ENCODE results near the gene SLAMF1. TPM values are rescaled to one million over a fixed set of nuclear protein-coding genes. Genes with fewer than 3 reads are reported as not detected.
"Not testable (repeated sequence)": the region's sequence is repeated elsewhere in the genome, so short reads cannot be mapped to it uniquely, and the experiment has no call there.

The SLAMF1 gene
- total RNA-seq, 2 donors from 2014 or later, result 1.8 to 2.3 TPM

DNA sequence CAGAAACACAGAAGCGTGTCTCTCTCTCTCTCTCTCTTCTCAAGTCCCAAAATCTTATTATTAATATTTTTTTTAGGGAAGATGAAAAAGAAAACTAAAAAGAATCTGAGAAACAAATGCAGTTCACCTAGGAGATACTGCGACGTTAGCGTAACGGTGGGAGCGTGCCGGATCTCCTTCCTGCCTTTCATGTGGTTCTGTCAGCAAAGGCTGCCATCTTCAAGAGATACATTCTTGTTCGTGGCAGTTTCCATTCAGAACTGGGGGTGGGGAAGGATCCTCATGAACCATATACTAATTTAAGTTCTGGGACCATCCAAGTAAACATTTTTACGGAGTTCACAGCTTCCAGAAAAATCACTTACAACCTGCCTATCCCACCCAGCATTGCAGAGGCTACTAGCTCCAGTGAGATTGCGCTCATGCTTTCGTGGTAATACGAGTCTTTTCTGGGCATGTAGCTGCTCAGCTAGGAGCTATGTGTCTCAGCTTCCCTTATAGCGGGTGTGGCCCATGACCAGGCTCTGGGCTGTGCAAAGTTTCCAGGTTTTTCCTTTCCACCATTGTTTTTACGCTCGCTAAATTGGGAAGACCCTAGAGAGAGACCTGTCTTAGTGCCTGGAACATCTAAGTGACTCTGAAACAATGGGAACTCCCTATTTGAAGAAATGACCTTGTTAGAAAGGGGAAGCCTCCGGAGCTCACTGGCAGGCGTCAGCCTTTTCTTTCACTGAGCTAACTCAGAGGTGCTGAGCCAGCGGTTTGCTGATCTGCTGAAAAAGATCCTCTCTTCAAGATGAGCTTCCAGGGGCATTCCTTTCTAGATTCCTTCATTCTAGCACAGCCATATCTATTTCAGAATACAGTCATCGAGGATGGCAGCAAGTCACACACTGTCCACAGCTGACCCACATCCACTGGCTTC, 17.3 kb downstream of the SLAMF1 start:
- Histone ChIP-seq H3K9me3 (no peaks in the 10 kb centered on the region), H3K36me3 (no peaks in the 10 kb centered on the region), H3K4me1 (ENCODE audit: control insufficient read depth in 1 of 2, low read depth in 2 of 2) (no peaks in the 10 kb centered on the region), H3K4me3 (no peak overlapping the region), H3K27ac (no peak overlapping the region), H3K27me3 (replicated peaks; ENCODE audit: insufficient read depth) (no peaks in the 10 kb centered on the region)
- ATAC-seq (ENCODE audit: insufficient number of reproducible peaks, low FRiP score, low read depth), result no peak
- TF ChIP-seq, protein P1, sequence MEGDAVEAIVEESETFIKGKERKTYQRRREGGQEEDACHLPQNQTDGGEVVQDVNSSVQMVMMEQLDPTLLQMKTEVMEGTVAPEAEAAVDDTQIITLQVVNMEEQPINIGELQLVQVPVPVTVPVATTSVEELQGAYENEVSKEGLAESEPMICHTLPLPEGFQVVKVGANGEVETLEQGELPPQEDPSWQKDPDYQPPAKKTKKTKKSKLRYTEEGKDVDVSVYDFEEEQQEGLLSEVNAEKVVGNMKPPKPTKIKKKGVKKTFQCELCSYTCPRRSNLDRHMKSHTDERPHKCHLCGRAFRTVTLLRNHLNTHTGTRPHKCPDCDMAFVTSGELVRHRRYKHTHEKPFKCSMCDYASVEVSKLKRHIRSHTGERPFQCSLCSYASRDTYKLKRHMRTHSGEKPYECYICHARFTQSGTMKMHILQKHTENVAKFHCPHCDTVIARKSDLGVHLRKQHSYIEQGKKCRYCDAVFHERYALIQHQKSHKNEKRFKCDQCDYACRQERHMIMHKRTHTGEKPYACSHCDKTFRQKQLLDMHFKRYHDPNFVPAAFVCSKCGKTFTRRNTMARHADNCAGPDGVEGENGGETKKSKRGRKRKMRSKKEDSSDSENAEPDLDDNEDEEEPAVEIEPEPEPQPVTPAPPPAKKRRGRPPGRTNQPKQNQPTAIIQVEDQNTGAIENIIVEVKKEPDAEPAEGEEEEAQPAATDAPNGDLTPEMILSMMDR (IDR thresholded peaks at IDR 0.05), result no peak
- DNase-seq (ENCODE audit: low spot score), result no peak

DNA sequence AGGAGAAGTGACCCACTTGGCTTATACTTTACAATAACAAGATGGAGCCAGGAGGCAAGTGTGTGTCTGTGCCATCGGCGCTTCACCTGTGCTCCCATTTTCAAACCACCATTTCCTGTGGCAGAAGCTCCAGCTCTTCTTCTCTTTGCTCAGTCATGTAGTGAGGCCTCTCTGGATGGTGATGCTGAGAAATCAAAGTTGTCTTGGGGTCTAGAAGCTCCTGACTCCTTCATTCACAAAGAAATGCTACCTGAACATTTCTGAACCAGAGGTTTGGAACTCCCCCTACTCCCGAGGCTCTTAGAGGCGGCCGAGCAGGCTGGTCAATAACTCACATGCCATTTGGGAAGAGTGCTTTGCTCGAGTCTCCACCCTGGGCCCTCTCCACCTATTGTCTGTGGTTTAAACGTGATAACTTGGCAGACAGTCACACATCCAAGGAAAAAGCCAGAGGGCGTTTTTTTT, 18.0 kb downstream of the SLAMF1 start:
- H3K27me3 ChIP-seq (replicated peaks; ENCODE audit: insufficient read depth), result no peaks in the 10 kb centered on the region
- H3K4me3 ChIP-seq, result no peak overlapping the region
- H3K9me3 ChIP-seq, result no peaks in the 10 kb centered on the region
- no peak for DNase-seq (ENCODE audit: low spot score)
- H3K4me1 ChIP-seq (ENCODE audit: control insufficient read depth in 1 of 2, low read depth in 2 of 2), result no peaks in the 10 kb centered on the region
- H3K36me3 ChIP-seq, result no peaks in the 10 kb centered on the region
- no peak for ATAC-seq (ENCODE audit: insufficient number of reproducible peaks, low FRiP score, low read depth)
- H3K27ac ChIP-seq, result no peak overlapping the region
- TF ChIP-seq, protein P1 (IDR thresholded peaks at IDR 0.05), result no peak

DNA sequence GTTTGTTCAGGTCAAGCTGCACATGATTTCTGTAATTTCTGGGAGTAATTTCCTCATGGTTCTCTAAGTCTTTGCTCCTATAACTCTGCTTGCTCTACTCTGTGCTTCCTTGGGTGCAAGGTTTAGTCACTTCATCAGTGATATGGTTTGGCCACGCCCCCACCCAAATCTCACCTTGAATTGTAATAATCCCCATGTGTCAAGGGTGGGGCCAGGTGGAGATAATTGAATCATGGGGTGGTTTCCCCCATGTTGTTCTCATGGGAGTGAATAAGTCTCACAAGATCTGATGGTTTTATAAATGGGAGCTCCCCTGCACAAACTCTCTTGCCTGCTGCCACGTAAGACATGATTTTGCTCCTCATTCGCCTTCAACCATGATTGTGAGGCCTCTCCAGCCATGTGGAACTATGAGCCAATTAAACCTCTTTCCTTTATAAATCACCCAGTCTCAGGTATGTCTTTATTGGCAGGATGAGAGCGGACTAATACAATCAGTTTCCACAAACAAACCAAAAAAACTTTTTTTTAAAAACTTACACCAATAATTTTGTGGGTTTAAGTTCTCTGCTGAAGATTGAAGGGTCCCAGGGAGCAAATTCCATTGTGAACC, 19.1 kb downstream of the SLAMF1 start:
- H3K27me3 ChIP-seq (replicated peaks; ENCODE audit: insufficient read depth); H3K27ac ChIP-seq; DNase-seq (ENCODE audit: low spot score); H3K4me3 ChIP-seq; H3K36me3 ChIP-seq; ATAC-seq (ENCODE audit: insufficient number of reproducible peaks, low FRiP score, low read depth); H3K4me1 ChIP-seq (ENCODE audit: control insufficient read depth in 1 of 2, low read depth in 2 of 2); H3K9me3 ChIP-seq: not testable (repeated sequence)

DNA sequence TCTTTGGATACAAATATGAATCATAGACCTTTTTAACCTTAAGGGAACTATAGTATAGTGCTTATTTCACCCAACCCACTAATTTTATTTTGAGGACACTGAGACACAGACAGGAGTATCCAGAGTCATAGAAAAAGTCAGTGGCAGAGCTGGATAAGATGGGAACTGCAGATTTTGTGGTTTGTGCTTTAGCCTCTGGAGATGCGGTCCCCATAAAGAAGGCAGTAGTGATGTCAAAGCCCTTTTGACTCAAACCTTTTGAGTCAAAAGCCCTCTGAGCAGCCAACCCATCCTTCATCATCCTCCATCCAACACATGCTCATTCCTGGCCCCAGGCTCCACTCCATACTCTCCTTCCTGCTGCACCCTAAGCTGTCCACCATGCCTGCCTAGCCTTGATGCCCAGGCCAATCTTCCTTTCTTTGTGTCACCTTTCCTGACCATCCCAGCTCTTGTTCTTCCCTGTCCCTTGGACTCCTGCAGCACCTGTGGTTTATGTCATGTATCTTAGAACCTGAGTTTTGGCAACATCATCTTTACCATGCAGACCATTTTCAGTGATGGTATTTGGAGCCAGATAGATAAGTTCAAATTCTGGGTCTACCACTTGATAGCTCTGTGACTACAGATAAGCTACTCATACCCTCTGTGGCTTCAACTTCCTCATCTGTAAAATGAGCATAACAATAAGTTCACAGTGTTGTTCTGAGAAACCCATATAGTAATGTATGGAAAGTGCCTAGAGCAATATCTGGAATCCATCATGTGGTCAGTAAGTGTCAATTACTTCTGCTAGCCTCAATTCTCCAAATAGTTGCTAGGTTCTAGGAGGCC, 20.1 kb downstream of the SLAMF1 start:
- H3K9me3 ChIP-seq, result no peaks in the 10 kb centered on the region
- ATAC-seq (ENCODE audit: insufficient number of reproducible peaks, low FRiP score, low read depth) (no peak), DNase-seq (ENCODE audit: low spot score) (no peak)
- no peak overlapping the region for H3K4me3 ChIP-seq
- H3K27me3 ChIP-seq (replicated peaks; ENCODE audit: insufficient read depth), result no peaks in the 10 kb centered on the region
- no peaks in the 10 kb centered on the region for H3K36me3 ChIP-seq
- no peaks in the 10 kb centered on the region for H3K4me1 ChIP-seq (ENCODE audit: control insufficient read depth in 1 of 2, low read depth in 2 of 2)
- H3K27ac ChIP-seq, result no peak overlapping the region
- TF ChIP-seq, protein P1 (IDR thresholded peaks at IDR 0.05), result no peak

DNA sequence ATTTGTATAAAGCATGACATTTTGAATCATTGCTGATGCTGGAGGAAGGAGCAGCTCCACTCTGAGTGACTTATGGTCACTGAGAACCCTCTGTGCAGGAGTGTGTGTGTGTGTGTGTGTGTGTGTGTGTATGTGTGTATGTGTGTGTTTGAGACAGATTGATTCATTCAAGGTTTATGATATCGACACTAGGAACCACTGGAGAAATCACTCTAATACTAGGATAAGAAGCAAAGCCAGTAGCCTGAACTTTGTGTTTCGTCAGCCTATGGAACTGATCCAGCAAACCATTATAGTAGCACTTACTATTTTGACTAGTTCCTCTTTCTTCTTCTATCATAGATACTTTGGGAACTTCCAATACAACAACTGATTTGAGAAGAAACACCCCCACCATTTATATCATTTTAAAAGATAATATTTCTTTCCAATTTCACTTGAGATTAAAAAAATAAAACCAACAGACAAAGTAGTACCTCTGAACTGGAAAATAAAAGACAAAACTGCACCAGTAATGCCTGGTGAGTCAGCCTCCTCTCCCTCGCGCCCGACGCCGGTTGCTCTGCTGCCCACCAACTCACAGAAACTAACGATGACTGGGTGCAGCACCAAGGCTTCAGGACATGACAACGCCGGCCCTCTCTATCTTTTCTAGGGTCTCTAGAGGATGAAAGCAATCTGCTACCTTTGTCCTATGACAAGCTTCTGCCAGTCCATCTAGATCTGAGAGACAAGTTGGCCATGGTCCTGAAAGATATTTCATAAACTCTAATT, 20.9 kb downstream of the SLAMF1 start:
- Histone ChIP-seq H3K36me3 (no peaks in the 10 kb centered on the region), H3K4me3 (no peak overlapping the region), H3K27me3 (replicated peaks; ENCODE audit: insufficient read depth) (no peaks in the 10 kb centered on the region), H3K27ac (no peak overlapping the region), H3K9me3 (no peaks in the 10 kb centered on the region), H3K4me1 (ENCODE audit: control insufficient read depth in 1 of 2, low read depth in 2 of 2) (no peaks in the 10 kb centered on the region)
- TF ChIP-seq, protein P1 (IDR thresholded peaks at IDR 0.05), result no peak
- ATAC-seq (ENCODE audit: insufficient number of reproducible peaks, low FRiP score, low read depth), result no peak
- DNase-seq (ENCODE audit: low spot score), result no peak

All from thoracic aorta (tissue), 2 donors.